GM23338 (cell line): ENCODE data around the gene GTF2A1. TPM values are rescaled to one million over a fixed set of nuclear protein-coding genes. Genes with fewer than 3 reads are reported as not detected.

ENCODE experiments used
- ATAC-seq: fragments of 200-7000 bp; cut with Tn5 transposase; 3 replicates; pipeline ENCODE4 v1.9.1; 2020
- DNase-seq: peaks from one replicate; pipeline ENCODE4 v3.0.0-alpha.2; 2015; ENCODE audit warnings: low spot score
- H2AFZ ChIP-seq: fragments of 200-600 bp; sonication (generic); 2 replicates; pipeline ENCODE4 v1.8.0; 2016; ENCODE audit warnings: antibody characterized with exemption, mild to moderate bottlenecking, moderate library complexity
- H3F3A ChIP-seq: fragments of 200-600 bp; sonication (generic); replicated peaks from 2 replicates; pipeline ENCODE4 v1.8.0; 2017; ENCODE audit warnings: antibody characterized with exemption, mixed run types, low read depth
- H3K27ac ChIP-seq: fragments of 200-600 bp; sonication (generic); 2 replicates; pipeline ENCODE4 v1.6.1; 2016; ENCODE audit warnings: low read depth
- H3K27me3 ChIP-seq: fragments of 200-600 bp; sonication (generic); 2 replicates; pipeline ENCODE4 v1.8.0; 2016; ENCODE audit warnings: mild to moderate bottlenecking, mixed run types, moderate library complexity; ENCODE audit not compliant: insufficient read depth
- H3K36me3 ChIP-seq: fragments of 200-600 bp; sonication (generic); 2 replicates; pipeline ENCODE4 v1.8.0; 2016; ENCODE audit warnings: mild to moderate bottlenecking; ENCODE audit not compliant: insufficient read depth
- H3K4me1 ChIP-seq: fragments of 200-600 bp; sonication (generic); 2 replicates; pipeline ENCODE4 v1.8.0; 2016; ENCODE audit warnings: mild to moderate bottlenecking, moderate library complexity; ENCODE audit not compliant: insufficient read depth
- H3K4me2 ChIP-seq: fragments of 200-600 bp; sonication (generic); 2 replicates; pipeline ENCODE4 v1.7.1; 2017; ENCODE audit warnings: mixed run types
- H3K4me3 ChIP-seq: fragments of 200-600 bp; sonication (generic); 2 replicates; pipeline ENCODE4 v1.6.1; 2016; ENCODE audit warnings: mixed run types
- H3K79me2 ChIP-seq: fragments of 200-600 bp; sonication (generic); replicated peaks from 2 replicates; pipeline ENCODE4 v1.8.0; 2017; ENCODE audit warnings: mild to moderate bottlenecking; ENCODE audit not compliant: insufficient read depth
- H3K9me2 ChIP-seq: fragments of 200-600 bp; sonication (generic); 2 replicates; pipeline ENCODE4 v1.8.0; 2017; ENCODE audit not compliant: insufficient read depth
- H4K20me1 ChIP-seq: fragments of 200-600 bp; sonication (generic); replicated peaks from 2 replicates; pipeline ENCODE4 v1.8.0; 2017; ENCODE audit warnings: mild to moderate bottlenecking; ENCODE audit not compliant: insufficient read depth
- H3K27ac Mint-ChIP-seq: 2 replicates; pipeline ENCODE4 v1.8.0; 2020; ENCODE audit warnings: inconsistent platforms, mild to moderate bottlenecking, moderate library complexity, mixed read lengths
- H3K27me3 Mint-ChIP-seq: 3 replicates; pipeline ENCODE4 v1.8.0; 2022; ENCODE audit warnings: low read depth, mild to moderate bottlenecking, moderate library complexity, mixed read lengths, inconsistent platforms; ENCODE audit not compliant: insufficient read depth, poor library complexity
- H3K36me3 Mint-ChIP-seq: 3 replicates; pipeline ENCODE4 v1.8.0; 2021; ENCODE audit warnings: low read depth, mild to moderate bottlenecking, inconsistent platforms, moderate library complexity, mixed read lengths
- H3K4me1 Mint-ChIP-seq: 3 replicates; pipeline ENCODE4 v1.8.0; 2020; ENCODE audit warnings: mild to moderate bottlenecking, inconsistent platforms, mixed read lengths
- H3K4me3 Mint-ChIP-seq: 3 replicates; pipeline ENCODE4 v1.8.0; 2021; ENCODE audit warnings: moderate library complexity, mild to moderate bottlenecking, inconsistent platforms, mixed read lengths
- H3K9me3 Mint-ChIP-seq: 3 replicates; pipeline ENCODE4 v1.8.0; 2020; ENCODE audit warnings: moderate library complexity, mild to moderate bottlenecking, inconsistent platforms, mixed read lengths
- EZH2phosphoT487 ChIP-seq: fragments of 200-600 bp; sonication (generic); IDR thresholded peaks from one replicate; pipeline ENCODE4 v1.8.1; 2018; ENCODE audit warnings: antibody characterized with exemption; ENCODE audit not compliant: unreplicated experiment
- polyA plus RNA-seq: library from polyadenylated mRNA; unstranded; fragments of >200 nt; fragmentation: Nextera tagmentation; extraction: Ambion mirVana; gene quantifications from 2 replicates; pipeline ENCODE4 v1.2.1, GENCODE V29; 2016
- total RNA-seq: library from RNA; depleted of rRNA; stranded (reverse); fragments of >200 nt; shearing (Covaris generic); gene quantifications from 2 replicates; pipeline ENCODE4 v1.2.3, GENCODE V29; 2014
- TF ChIP-seq, protein P1 (sequence below): fragments of 250-450 bp; sonication (Bioruptor Pico); IDR thresholded peaks from 2 replicates; pipeline ENCODE4 v1.5.0; 2020; ENCODE audit warnings: mild to moderate bottlenecking, moderate library complexity
- TF ChIP-seq, protein P2 (sequence below), 2 experiments: fragments of 200-600 bp in 1 of 2; sonication (generic) in 1 of 2; conservative IDR thresholded peaks; 2 replicates each; pipeline versions ENCODE4 v1.5.1 to v1.6.1; 2016 to 2017; ENCODE audit warnings: antibody characterized with exemption in 2 of 2, low read depth in 2 of 2, mild to moderate bottlenecking in 2 of 2, moderate library complexity in 1 of 2

Gene GTF2A1
- total and polyA plus RNA-seq, 2 experiments from 2014 or later: 12.1 to 50.6 TPM

DNA sequence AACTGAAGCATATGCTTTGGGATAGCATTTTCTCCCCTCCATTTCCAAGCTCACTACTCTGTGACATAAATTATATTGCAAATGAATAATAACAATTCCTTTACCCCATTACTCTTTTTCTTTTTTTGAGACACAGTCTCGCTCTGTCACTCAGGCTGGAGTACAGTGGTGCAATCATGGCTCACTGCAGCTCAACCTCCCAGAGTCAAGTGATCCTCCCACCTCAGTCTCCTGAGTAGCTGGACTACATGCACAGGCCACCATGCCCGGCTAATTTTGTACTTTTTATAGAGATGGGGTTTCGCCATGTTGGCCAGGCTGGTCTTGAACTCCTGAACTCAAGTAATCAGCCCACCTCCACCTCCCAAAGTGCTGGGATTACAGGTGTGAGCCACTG lies 49.2 kb upstream of the GTF2A1 start (continued):
- TF ChIP-seq, protein P1, sequence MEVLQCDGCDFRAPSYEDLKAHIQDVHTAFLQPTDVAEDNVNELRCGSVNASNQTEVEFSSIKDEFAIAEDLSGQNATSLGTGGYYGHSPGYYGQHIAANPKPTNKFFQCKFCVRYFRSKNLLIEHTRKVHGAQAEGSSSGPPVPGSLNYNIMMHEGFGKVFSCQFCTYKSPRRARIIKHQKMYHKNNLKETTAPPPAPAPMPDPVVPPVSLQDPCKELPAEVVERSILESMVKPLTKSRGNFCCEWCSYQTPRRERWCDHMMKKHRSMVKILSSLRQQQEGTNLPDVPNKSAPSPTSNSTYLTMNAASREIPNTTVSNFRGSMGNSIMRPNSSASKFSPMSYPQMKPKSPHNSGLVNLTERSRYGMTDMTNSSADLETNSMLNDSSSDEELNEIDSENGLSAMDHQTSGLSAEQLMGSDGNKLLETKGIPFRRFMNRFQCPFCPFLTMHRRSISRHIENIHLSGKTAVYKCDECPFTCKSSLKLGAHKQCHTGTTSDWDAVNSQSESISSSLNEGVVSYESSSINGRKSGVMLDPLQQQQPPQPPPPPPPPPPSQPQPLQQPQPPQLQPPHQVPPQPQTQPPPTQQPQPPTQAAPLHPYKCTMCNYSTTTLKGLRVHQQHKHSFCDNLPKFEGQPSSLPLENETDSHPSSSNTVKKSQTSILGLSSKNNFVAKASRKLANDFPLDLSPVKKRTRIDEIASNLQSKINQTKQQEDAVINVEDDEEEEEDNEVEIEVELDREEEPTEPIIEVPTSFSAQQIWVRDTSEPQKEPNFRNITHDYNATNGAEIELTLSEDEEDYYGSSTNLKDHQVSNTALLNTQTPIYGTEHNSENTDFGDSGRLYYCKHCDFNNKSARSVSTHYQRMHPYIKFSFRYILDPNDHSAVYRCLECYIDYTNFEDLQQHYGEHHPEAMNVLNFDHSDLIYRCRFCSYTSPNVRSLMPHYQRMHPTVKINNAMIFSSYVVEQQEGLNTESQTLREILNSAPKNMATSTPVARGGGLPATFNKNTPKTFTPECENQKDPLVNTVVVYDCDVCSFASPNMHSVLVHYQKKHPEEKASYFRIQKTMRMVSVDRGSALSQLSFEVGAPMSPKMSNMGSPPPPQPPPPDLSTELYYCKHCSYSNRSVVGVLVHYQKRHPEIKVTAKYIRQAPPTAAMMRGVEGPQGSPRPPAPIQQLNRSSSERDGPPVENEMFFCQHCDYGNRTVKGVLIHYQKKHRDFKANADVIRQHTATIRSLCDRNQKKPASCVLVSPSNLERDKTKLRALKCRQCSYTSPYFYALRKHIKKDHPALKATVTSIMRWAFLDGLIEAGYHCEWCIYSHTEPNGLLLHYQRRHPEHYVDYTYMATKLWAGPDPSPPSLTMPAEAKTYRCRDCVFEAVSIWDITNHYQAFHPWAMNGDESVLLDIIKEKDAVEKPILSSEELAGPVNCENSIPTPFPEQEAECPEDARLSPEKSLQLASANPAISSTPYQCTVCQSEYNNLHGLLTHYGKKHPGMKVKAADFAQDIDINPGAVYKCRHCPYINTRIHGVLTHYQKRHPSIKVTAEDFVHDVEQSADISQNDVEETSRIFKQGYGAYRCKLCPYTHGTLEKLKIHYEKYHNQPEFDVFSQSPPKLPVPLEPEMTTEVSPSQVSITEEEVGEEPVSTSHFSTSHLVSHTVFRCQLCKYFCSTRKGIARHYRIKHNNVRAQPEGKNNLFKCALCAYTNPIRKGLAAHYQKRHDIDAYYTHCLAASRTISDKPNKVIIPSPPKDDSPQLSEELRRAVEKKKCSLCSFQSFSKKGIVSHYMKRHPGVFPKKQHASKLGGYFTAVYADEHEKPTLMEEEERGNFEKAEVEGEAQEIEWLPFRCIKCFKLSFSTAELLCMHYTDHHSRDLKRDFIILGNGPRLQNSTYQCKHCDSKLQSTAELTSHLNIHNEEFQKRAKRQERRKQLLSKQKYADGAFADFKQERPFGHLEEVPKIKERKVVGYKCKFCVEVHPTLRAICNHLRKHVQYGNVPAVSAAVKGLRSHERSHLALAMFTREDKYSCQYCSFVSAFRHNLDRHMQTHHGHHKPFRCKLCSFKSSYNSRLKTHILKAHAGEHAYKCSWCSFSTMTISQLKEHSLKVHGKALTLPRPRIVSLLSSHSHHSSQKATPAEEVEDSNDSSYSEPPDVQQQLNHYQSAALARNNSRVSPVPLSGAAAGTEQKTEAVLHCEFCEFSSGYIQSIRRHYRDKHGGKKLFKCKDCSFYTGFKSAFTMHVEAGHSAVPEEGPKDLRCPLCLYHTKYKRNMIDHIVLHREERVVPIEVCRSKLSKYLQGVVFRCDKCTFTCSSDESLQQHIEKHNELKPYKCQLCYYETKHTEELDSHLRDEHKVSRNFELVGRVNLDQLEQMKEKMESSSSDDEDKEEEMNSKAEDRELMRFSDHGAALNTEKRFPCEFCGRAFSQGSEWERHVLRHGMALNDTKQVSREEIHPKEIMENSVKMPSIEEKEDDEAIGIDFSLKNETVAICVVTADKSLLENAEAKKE (CRISPR knock-in tag): no peak

DNA sequence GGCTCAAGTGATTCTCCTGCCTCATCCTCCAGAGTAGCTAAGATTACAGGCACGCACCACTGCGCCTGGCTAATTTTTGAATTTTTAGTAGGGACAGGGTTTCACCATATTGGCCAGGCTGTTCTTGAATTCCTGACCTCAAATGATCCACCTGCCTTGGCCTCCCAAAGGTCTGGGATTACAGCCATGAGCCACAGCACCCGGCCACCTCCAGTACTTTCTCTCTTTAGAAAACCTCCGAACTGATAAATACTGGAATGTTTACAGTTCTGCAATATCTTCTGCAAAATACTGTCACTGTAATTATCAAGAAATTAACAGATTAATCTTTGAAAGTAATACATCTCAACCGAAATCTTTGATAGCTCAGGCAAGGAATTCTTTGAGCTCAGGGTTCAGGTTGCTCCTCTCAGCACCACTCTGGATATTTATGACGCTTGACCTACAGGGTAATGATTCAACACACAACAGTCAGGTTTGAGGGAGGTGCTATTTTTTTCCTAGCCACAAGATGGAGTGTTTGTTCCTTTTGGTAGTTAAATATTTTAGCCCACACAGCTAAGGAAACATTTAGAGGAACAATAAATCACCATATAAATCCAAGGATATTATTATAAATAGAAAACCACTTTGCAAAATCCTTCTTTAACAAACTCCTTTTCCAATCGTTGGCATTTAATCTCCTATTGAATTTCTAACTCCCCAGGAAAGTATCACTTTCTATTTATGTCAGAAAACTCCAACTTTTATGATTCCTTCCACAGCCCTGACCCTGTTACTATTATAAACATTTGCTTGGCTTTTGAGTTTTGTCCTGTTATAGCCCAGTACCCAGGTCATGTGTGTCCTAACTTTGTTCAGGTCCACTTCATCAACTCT lies 48.6 kb upstream of the GTF2A1 start:
- no peak overlapping the region for H3K27ac ChIP-seq
- H3K9me2 ChIP-seq: no peaks in the 10 kb centered on the region
- H3K36me3 ChIP-seq: no peaks in the 10 kb centered on the region
- H3F3A ChIP-seq: no peaks in the 10 kb centered on the region
- H3K4me3 ChIP-seq: no peak overlapping the region
- Mint-ChIP-seq H3K9me3 (no peaks in the 10 kb centered on the region), H3K27me3 (peaks cover 2% of the 10 kb centered on the region), H3K4me1 (peaks cover 21% of the 10 kb centered on the region), H3K4me3 (no peak overlapping the region; the same call in 2 of the 3 replicates), H3K36me3 (peaks cover 7% of the 10 kb centered on the region; the same call in 1 of the 3 replicates), H3K27ac (peak overlapping the region; percentile 45; the same call in 1 of the 2 replicates)
- H3K27me3 ChIP-seq: no peaks in the 10 kb centered on the region
- TF ChIP-seq, protein P2, sequence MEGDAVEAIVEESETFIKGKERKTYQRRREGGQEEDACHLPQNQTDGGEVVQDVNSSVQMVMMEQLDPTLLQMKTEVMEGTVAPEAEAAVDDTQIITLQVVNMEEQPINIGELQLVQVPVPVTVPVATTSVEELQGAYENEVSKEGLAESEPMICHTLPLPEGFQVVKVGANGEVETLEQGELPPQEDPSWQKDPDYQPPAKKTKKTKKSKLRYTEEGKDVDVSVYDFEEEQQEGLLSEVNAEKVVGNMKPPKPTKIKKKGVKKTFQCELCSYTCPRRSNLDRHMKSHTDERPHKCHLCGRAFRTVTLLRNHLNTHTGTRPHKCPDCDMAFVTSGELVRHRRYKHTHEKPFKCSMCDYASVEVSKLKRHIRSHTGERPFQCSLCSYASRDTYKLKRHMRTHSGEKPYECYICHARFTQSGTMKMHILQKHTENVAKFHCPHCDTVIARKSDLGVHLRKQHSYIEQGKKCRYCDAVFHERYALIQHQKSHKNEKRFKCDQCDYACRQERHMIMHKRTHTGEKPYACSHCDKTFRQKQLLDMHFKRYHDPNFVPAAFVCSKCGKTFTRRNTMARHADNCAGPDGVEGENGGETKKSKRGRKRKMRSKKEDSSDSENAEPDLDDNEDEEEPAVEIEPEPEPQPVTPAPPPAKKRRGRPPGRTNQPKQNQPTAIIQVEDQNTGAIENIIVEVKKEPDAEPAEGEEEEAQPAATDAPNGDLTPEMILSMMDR (conservative IDR thresholded peaks at IDR 0.05; ENCODE audit: low read depth in 2 of 2): peak; percentile 78 to 93
- no peak for TF ChIP-seq EZH2phosphoT487
- DNase-seq (peak; percentile 84), ATAC-seq (peak; percentile 80)
- H4K20me1 ChIP-seq: no peaks in the 10 kb centered on the region
- no peak overlapping the region for H2AFZ ChIP-seq
- peaks cover 8% of the 10 kb centered on the region; the same call in 1 of the 2 replicates for H3K4me1 ChIP-seq
- no peak overlapping the region for H3K4me2 ChIP-seq
- H3K79me2 ChIP-seq: no peaks in the 10 kb centered on the region
